GM12801 (cell line): ENCODE results near the gene OR4D6.

Experiments used
- CTCF ChIP-seq: IDR thresholded peaks from one replicate; pipeline ENCODE4 v1.5.1; 2011; ENCODE audit warnings: control low read depth; ENCODE audit not compliant: insufficient read length; ENCODE audit errors: extremely low read depth

The OR4D6 gene

DNA sequence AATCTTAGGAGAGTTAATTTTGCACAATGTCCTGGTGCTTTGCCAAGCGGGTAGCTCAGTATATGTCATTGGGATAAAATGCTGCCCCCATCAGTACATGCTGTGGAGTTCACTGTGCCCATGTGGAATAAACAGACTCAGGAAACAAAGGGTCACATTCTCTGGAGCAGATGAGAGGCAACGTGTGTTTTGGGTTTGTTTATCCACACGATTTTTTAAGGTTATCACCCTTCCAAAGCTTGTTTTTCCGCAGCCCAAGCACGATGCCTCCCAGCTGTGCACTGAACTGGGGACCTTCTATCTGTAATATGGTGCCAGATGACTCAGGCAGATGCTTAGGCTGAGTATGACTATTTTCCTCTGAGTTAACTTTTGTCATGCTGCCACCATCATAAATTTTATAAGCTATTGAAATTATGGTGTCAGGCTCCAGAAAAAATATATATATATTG lies 6.5 kb downstream of the OR4D6 start:
- no peak for TF ChIP-seq CTCF

DNA sequence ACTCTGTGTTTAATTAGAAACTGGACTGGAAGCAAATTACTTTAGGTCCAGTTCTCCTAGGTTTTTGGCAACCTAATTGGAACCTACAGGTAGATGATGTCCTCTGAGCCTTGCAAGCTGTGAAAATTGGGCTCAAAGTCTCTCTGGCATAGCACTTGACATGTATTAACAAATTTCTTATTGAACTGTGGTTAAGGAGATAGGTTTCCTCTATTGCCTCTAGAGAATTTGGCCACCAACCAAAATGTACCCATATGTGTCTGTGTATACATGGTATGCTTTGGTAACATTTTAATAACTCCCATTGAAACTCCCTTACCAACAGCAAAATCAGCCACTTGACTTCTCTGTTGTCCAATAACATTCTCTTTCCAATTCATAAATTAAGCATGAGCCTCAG lies 16.3 kb downstream of the OR4D6 start, which contains the start of gene OR4D10:
Gene OR4D10, plus strand, starts transcription at position 301 of the 400 bp plus-strand sequence. CDS start 4,115 bp downstream, outside the sequence.
- TF ChIP-seq CTCF, result no peak

GRCh38 chr11:59475176-59475575 lies 18.4 kb downstream of the OR4D6 start:
- no peak for TF ChIP-seq CTCF

- no peak for TF ChIP-seq CTCF
Observed at GRCh38 chr11:59479906-59480305, 23.1 kb downstream of the OR4D6 start.

DNA sequence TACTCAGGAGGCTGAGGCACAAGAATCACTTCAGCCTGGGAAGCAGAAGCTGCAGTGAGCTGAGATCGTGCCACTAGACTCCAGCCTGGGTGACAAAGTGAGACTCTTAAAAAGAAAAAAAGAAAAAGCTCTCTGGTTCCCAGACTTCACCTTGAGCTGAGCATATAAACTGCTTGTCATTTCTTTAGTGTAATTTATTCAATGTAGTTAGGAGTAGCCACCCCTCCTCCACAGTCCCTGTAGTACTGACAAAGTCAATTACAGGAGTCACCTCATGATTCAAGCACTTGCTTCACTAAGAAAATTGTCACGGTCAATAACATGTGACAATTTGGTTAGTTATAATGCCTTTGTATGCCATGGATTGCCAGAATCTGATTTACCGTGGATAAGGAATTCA lies 23.6 kb downstream of the OR4D6 start:
- TF ChIP-seq CTCF, result no peak

GRCh38 chr11:59501931-59502330 lies 45.2 kb downstream of the OR4D6 start:
- TF ChIP-seq CTCF, result no peak

- TF ChIP-seq CTCF, result no peak
Observed at GRCh38 chr11:59503276-59503675, 46.5 kb downstream of the OR4D6 start, which contains the start of gene OR4D11. OR4D11 (plus strand) TSS chr11:59503576; CDS start chr11:59503576, 0 bp downstream.
